Activated T-cell treated with anti-CD3 and anti-CD28 coated beads, Interleukin-2, amount 50 U/mL, for 1 hour (primary cell): ENCODE data around the gene VPS37C.
"Not testable (repeated sequence)": the region's sequence is repeated elsewhere in the genome, so short reads cannot be mapped to it uniquely, and the experiment has no call there.

ENCODE experiments used
- DNase-seq: peaks from one replicate; pipeline ENCODE4 v3.0.0-alpha.2; 2020

The VPS37C gene

DNA sequence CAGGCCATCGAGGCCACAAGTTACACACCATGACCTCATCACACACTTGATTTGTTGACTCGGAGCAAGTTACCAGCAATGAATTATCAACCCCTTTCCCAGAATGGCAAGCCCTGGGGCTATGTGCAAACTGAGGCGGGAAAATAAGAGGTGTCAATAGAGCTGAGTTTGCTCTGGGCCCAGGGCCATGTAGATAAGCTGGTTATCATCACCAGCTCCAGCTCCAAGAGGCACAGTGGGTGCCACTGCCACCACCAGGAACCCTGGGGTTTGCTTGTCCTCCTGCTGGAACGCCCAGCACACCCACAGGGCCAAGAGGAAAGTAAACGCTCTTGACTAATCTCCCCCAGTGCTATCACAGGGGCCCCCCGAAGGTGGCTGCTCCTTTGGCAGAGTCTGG lies 13.0 kb upstream of the VPS37C start:
- no peak for DNase-seq

GRCh38 chr11:61173456-61173855 lies 12.2 kb upstream of the VPS37C start:
- DNase-seq = no peak

DNA sequence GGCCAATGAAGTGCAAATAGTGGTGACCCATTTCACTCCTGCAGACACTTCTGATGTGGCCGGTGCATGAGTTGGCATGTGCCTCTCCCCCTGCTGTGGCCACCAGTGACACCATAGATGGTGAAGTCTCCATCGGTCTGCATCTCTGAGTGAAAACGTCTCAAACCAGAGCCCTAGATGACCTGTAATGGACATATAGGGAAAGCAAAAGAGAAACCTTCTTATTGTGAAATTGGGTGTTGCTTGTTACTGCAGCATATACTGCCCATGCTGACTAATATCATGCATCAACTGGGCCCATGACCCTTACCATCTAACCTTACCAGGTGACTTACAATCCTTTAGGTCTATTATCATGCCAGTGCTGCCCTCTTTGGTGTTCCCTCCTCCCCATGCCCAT lies 11.7 kb upstream of the VPS37C start:
- DNase-seq = no peak

GRCh38 chr11:61172356-61172755 lies 11.1 kb upstream of the VPS37C start:
- no peak for DNase-seq

DNA sequence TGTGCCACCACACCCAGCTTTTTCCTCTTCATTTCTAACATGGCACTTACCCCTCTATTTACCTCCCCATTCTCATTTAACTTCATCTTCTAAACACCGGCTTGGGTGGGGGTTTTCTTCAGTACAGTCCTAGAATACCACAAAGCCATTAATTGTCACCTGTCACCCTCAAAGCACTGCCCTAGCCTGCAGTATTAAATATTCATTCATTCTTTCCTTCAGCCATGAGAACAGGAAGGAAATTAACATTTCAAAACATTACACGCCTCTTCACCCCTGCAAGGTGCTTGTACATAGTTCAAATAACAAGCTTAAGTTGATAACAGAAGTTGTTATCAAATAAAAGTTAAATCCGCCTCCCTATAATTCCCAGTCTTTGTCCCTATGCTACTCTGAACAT lies 10.7 kb upstream of the VPS37C start:
- no peak for DNase-seq

DNA sequence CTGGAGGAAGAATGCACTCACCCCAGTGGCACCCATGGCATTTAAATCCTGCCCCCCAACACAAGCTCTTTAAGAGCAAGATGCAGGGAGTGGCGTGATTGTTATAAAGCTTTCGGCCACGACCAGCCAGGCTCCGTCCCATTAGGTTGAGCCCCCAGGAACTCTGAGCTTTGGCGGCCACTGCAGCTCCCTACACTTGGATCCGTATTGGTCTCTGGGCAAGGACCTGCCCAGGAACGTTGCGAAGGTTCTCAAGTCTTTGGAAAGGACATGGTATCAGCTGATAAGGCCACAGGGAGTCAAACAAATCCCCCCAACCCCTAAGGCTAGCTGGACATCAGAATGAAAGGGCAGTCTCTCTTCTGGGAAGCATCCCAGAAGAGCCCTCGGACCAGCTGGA lies 9.3 kb upstream of the VPS37C start:
- DNase-seq = no peak

DNA sequence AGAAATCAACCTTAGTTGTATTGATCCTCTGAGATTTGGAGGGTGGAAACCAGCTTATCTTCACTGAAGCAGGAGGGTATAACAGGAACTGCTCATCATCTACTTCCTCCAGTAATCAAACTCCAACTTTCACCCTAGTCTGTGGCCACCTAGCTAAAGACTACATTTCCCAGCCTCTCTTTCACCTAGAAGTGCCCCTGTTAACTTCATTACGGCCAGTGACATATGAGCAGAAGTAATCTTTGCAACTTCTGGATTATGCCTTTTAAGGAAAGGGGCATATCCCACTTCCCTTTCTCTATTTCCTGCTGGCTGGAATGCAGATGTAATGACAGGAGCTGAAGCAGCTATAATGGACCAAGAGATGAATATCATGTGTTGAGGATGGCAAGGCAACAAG lies 7.6 kb upstream of the VPS37C start:
- no peak for DNase-seq

DNA sequence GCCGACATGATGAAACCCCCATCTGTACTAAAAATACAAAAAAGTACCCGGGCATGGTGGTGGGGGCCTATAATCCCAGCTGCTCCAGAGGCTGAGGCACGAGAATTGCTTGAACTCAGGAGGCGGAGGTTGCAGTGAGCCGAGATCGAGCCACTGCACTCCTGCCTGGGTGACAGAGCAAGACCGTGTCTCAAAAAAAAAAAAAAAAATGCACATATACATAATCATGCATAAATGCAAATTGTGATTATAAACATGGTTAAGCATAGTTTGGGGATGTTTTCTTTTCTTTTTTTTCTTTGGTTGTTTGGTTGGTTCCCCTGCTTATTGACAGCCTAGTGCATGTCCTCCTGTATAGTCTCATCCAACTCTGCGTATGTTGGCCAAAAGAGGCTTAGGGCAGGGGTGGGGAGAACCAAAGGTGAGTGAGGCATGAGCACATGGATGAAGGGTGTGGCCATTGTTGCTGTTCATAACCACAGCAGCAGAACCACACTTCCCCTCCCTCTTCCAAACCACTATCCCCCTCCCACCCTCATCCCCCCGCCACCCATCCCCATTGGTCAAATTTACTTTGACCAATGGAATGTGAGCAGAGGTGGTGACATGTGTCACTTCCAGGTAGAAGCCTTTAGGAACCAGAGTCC lies 6.9 kb upstream of the VPS37C start:
- DNase-seq = no peak

DNA sequence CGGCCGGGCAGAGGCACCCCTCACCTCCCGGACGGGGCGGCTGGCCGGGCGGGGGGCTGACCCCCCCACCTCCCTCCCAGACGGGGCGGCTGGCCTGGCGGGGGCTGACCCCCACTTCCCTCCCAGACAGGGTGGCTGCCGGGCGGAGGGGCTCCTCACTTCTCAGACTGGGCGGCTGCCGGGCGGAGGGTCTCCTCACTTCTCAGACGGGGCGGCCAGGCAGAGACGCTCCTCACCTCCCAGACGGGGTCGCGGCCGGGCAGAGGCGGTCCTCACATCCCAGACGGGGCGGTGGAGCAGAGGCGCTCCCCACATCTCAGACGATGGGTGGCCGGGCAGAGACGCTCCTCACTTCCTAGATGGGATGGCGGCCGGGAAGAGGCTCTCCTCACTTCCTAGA lies 5.1 kb upstream of the VPS37C start:
- DNase-seq = not testable (repeated sequence)

- not testable (repeated sequence) for DNase-seq
Observed at GRCh38 chr11:61165785-61166184, 4.6 kb upstream of the VPS37C start.

DNA sequence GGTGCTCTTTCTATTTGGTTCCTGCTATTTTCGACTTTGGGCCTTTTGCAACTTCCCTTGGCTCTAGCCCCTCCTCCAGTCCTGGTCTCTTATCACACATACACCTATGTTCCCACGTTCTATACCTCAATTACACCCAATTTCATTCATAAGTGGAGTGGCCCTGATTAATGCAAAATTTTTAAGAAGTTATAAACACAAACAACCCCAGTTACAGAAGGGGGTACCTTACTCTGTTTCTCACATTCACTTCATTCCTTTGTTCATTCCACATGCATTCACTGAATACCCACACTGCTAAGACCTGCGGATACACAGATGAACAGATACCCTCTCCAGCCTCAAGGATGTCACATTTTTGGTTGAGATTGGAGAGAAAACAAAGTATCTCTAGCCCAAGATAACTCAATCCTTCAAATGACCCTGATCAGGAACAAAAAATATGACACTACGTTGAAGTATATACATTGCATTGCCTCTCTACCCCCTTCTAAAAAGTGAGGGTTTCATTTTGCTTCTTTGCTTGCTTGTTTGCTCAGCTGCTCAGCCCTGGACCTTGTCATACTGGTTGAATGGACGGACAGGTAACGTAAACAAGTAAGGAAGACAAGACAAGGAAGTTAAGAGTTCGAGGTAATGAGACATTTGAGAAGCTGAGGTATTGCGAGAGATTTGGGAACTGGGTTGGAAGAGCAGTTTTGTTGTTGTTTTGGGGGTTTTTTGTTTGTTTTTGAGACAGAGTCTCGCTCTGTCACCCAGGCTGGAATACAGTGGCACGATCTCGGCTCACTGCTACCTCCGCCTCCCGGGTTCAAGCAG lies 3.6 kb upstream of the VPS37C start:
- DNase-seq = no peak

GRCh38 chr11:61163714-61164605 lies 2.7 kb upstream of the VPS37C start:
- DNase-seq = no peak

- DNase-seq = no peak
Observed at GRCh38 chr11:61163021-61163420, 1.8 kb upstream of the VPS37C start.

DNA sequence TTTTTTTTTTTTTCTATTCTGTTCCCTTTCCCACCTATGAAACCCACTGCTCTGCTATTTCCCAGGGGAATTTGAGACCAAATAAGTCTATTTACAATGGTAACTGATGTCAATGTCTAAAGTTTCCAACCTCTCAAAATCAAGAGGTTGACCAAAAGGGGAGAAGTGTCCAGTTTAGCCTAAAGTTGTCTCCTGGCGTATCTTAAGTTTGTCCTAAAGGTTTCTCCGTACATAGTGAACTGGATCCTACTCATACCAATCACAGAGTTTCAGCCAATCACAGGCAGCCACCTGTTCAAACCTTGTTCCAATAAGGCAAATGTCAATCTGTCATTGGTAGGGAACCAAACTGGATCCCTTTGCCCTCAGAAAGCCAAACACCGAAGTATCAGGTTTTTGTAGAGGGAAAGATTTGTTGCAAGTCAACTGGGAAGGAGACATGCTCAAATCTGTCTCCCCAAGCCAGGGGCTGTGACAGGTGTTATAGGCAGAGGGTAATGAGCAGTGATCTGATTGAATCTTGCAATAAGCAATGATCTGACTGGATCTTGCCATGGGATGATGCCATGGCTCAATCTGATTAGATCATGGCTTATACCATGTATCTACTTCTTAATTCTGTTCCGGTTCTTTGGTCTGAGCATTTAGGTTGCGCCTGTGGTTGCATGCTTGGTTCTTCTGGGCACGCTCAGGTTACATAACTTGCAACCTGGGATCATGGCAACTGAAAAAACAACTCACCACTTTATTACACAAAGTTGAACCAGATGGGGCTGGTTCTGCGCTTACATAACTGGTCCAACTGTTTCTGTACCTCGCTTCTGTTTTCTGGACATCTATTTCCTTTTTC lies 1.1 kb upstream of the VPS37C start:
- no peak for DNase-seq

GRCh38 chr11:61160487-61161189 lies 588 bp downstream of the VPS37C start:
- no peak for DNase-seq

DNA sequence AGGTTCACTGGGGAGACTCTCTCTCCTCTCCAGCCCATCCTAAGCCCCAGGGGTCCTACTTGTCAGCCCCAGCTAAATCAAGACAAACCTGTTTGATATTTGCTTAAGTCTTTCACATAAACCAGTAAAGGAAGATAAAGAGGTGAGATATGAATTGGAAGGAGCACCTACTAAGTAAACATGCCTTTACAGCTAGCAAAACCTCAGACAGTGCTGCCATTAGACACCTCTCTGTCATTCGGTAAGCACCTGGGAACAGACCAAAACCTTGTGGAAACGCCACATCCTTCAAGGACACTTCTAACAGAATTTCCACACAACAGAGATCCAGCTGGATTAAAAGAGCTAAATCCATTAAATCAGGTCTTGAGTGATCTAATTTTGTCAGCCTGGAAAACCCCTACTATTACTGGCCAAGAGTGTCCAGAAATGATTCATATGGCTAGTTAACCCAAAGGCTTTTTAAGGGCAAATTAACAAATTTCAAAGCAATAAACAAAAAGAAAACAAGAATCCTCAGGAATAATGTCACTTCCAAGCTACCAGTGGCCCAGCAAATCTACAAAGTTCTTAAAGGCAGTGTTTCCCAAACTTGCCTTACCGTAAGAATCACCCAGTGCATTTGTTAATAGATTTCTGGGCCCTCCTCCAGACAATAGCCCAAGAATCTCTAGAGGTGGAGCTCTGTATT lies 2.4 kb downstream of the VPS37C start:
- DNase-seq = no peak

GRCh38 chr11:61157743-61158142 lies 3.5 kb downstream of the VPS37C start:
- no peak for DNase-seq

GRCh38 chr11:61155741-61156140 lies 5.5 kb downstream of the VPS37C start:
- no peak for DNase-seq

DNA sequence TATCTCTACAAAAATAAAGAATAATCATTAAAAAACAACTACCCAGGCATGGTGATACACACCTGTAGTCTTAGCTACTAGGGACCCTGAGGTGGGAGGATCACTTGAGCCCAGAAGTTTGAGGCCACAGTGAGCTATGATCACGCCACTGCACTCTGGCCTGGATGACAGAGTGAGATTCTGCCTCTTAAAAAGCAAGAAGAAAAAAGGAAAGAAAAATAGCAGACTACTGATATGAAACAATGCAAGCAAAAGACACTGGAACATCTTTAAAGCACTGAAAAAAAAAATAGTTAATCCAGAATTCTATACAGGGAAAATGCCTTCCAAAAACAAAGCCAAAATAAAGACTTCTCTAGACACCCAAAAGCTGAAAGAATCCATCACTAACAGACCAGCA lies 5.9 kb downstream of the VPS37C start:
- DNase-seq = no peak

GRCh38 chr11:61154528-61154927 lies 6.7 kb downstream of the VPS37C start:
- DNase-seq = no peak

DNA sequence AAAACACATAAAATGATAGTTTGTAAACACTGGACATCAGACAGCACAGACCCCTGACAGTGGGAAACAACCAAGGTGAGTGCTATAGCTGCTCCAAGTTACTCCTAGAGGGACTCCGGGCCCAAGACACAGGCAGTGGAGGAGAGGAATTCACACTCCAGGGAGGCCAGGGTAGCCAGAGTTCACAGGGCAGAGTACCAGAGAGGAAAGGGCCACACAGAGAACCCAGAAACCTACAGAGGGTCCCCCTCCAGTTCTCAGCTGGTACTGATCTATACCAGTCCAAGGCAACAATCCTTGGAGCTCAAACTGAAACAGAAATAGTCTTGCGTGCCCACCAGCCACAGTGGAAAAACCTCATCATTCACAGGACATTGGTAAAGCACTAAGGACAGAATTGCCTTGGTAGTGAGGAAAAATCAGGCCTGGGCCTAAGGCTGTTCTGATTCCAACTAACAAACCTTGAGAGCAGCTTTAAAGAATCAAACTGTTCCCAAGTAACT lies 7.6 kb downstream of the VPS37C start:
- no peak for DNase-seq
